ENCODE results near the gene EDNRA. TPM values are rescaled to one million over a fixed set of nuclear protein-coding genes. Genes with fewer than 3 reads are reported as not detected.

Gene EDNRA
- polyA plus RNA-seq, 1 of the 3 experiments (the other 2 are of a cell fraction): 1.2 TPM

DNA sequence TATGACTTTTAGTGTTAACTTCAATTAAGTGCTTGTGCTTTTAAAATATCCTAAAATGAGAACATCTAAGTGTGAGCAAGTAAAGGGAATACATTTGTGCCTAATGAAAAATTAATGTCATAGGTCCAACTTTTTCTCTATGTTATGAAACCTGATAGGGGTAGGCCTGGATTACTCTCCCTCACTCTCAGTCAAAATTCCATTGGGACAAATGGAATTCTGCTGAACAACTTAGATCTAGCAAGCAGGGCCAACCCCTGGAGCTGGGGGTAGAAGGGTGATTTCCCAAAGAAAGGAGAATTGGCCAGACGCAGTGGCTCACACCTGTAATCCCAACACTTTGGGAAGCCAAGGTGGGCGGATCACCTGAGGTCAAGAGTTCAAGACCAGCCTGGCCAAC lies 67.4 kb downstream of the EDNRA start (continued):
- TF ChIP-seq POLR2AphosphoS5 (IDR thresholded peaks at IDR 0.05; ENCODE audit: low read depth, low read length): no peak

DNA sequence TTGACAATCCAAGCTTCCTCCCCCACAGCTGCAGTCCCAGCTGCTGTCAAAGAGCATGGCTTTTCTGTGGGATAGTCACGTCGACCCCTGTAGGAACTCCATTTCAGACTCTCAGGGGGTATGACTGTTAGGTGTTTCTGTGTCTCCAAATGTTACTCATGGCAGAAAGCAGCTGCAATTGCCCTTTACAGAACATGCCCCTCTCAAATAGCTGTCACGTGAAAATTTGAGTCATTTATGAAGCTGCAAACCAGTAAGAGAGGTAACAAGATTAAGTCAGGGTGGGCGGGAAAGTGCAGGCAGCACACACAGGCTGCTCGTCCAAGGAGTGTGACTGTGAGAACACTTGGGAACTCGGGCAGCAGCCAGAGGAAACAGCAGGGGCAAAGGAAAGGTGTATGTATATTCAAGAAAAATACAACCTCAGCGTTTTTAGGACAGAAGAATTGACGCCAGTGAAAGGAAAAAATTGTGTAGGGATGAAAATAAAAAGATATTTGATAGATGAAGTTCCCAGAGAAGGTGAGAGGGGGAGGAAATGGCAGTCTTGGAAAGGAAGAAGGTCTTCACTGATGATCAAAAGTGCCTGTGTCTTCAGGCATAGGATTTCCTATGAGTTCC lies 69.8 kb downstream of the EDNRA start:
- H3K4me3 ChIP-seq (ENCODE audit: low read depth in 2 of 2, low read length in 1 of 2): peak overlapping the region in 1 of 2 experiments; percentile 7; a peak in 1 of 4 replicates
- ChIA-PET POLR2A (no interaction called here), CTCF (no interaction called here)

GRCh38 chr4:147560625-147561024 lies 79.7 kb downstream of the EDNRA start:
- no peaks in the 10 kb centered on the region for H3K36me3 ChIP-seq (replicated peaks in 1 of 2; ENCODE audit: control insufficient read depth in 1 of 2, insufficient read depth in 2 of 2, low read length in 1 of 2)
- no peaks in the 10 kb centered on the region for H4K20me1 ChIP-seq (ENCODE audit: insufficient read depth)
- peaks cover 0 to 9% of the 10 kb centered on the region in 2 experiments; a peak in 1 of 4 replicates for H3K4me1 ChIP-seq (ENCODE audit: control insufficient read depth in 1 of 2, insufficient read depth in 2 of 2, low read depth in 1 of 2, low read length in 1 of 2)
- peaks cover 4% of the 10 kb centered on the region for H3F3A ChIP-seq (replicated peaks; ENCODE audit: insufficient read depth)
- no peak for TF ChIP-seq FOXM1 (IDR thresholded peaks at IDR 0.05; ENCODE audit: low read depth)
- TF ChIP-seq NRF1 (IDR thresholded peaks at IDR 0.05; ENCODE audit: low read depth, low read length): no peak
- no peak for TF ChIP-seq RAD21 (IDR thresholded peaks at IDR 0.05; ENCODE audit: low read length)
- TF ChIP-seq, protein P1, sequence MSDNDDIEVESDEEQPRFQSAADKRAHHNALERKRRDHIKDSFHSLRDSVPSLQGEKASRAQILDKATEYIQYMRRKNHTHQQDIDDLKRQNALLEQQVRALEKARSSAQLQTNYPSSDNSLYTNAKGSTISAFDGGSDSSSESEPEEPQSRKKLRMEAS (IDR thresholded peaks at IDR 0.05; ENCODE audit: low read depth): no peak
- no peak for TF ChIP-seq ZBTB33 (IDR thresholded peaks at IDR 0.05; ENCODE audit: borderline replicate concordance, low read depth)
- TF ChIP-seq FOXJ3 (CRISPR knock-in tag; IDR thresholded peaks at IDR 0.05): no peak
- TF ChIP-seq YY1 (IDR thresholded peaks at IDR 0.05; ENCODE audit: low read depth): no peak
- TF ChIP-seq MXI1 (IDR thresholded peaks at IDR 0.05; ENCODE audit: low read depth, low read length): no peak
- 74% methylated on average over 4 of the region's 4 CpGs for WGBS (ENCODE audit: low lambda C conversion rate)
- H3K4me2 ChIP-seq: no peak overlapping the region
- H3K9ac ChIP-seq: no peak overlapping the region
- no peak overlapping the region for H3K4me3 ChIP-seq (ENCODE audit: low read depth in 2 of 2, low read length in 1 of 2)
- POLR2A ChIA-PET: no interaction called here
- no peaks in the 10 kb centered on the region for H3K79me2 ChIP-seq (ENCODE audit: insufficient read depth)
- no peaks in the 10 kb centered on the region for H3K27me3 ChIP-seq (ENCODE audit: insufficient read depth)
- CTCF ChIA-PET: no interaction called here
- H3K9me2 ChIP-seq: no peaks in the 10 kb centered on the region
- H3K9me3 ChIP-seq: no peaks in the 10 kb centered on the region; the same call in 1 of the 2 replicates
- no peak overlapping the region for H2AFZ ChIP-seq (ENCODE audit: low read depth)
- no peak for DNase-seq
- H3K27ac ChIP-seq (ENCODE audit: low read depth in 2 of 2, low read length in 1 of 2): peak overlapping the region in 1 of 2 experiments; percentile 47; a peak in 1 of 4 replicates

More for the DNA sequence above, 69.8 kb downstream of the EDNRA start:
- TF ChIP-seq FOXM1 (IDR thresholded peaks at IDR 0.05; ENCODE audit: low read depth) (no peak), SIN3A (IDR thresholded peaks at IDR 0.05; ENCODE audit: borderline replicate concordance, low read depth, low read length) (no peak), GABPA (IDR thresholded peaks at IDR 0.05; ENCODE audit: low read depth) (no peak)
- H3K4me1 ChIP-seq (ENCODE audit: control insufficient read depth in 1 of 2, insufficient read depth in 2 of 2, low read depth in 1 of 2, low read length in 1 of 2): peaks cover 2 to 28% of the 10 kb centered on the region in 2 experiments; a peak in 2 of 4 replicates
- H3K4me2 ChIP-seq: peak overlapping the region; percentile 41
- DNase-seq: no peak
- no peaks in the 10 kb centered on the region for H4K20me1 ChIP-seq (ENCODE audit: insufficient read depth)
- 50% methylated on average over 8 of the region's 8 CpGs for WGBS (ENCODE audit: low lambda C conversion rate)
- H3K27me3 ChIP-seq (ENCODE audit: insufficient read depth): no peaks in the 10 kb centered on the region
- no peak overlapping the region for H3K9ac ChIP-seq
- no peaks in the 10 kb centered on the region for H3K79me2 ChIP-seq (ENCODE audit: insufficient read depth)
- peaks cover 12% of the 10 kb centered on the region for H3F3A ChIP-seq (replicated peaks; ENCODE audit: insufficient read depth)
- H3K36me3 ChIP-seq (replicated peaks in 1 of 2; ENCODE audit: control insufficient read depth in 1 of 2, insufficient read depth in 2 of 2, low read length in 1 of 2): no peaks in the 10 kb centered on the region
- no peaks in the 10 kb centered on the region for H3K9me3 ChIP-seq
- peak overlapping the region; percentile 12; the same call in 1 of the 2 replicates for H2AFZ ChIP-seq (ENCODE audit: low read depth)
- peak overlapping the region in 1 of 2 experiments; percentile 3; a peak in 1 of 4 replicates for H3K27ac ChIP-seq (ENCODE audit: low read depth in 2 of 2, low read length in 1 of 2)
- no peaks in the 10 kb centered on the region for H3K9me2 ChIP-seq

Measured in SK-N-SH (cell line).